Keratinocyte (primary cell): Measurements from ENCODE around the gene TEAD4. TPM values are rescaled to one million over a fixed set of nuclear protein-coding genes. Genes with fewer than 3 reads are reported as not detected.

ENCODE experiments used
- DNase-seq: peaks from one replicate; pipeline ENCODE4 v3.0.0-alpha.2; 2011; ENCODE audit warnings: low read depth, missing footprints, low spot score
- FAIRE-seq: peaks from 2 replicates; lab custom pipeline; 2011; peaks lifted over from hg19 to GRCh38; lab: Jason Lieb, UNC
- H2AFZ ChIP-seq: 2 replicates; pipeline ENCODE4 v1.6.0; 2012; ENCODE audit warnings: low read length, control low read depth, inconsistent platforms; ENCODE audit not compliant: control insufficient read depth
- H3K27ac ChIP-seq: 2 replicates; pipeline ENCODE4 v1.5.1; 2011; ENCODE audit warnings: low read length; ENCODE audit not compliant: control insufficient read depth, insufficient read depth
- H3K27me3 ChIP-seq: 3 replicates; pipeline ENCODE4 v1.6.0; 2011; ENCODE audit warnings: low read length; ENCODE audit not compliant: control insufficient read depth, insufficient read depth; ENCODE audit errors: extremely low read depth
- H3K36me3 ChIP-seq, 2 experiments: 2 replicates in 1 of 2; 3 replicates in 1 of 2; pipeline ENCODE4 v1.5.1; 2011; ENCODE audit warnings: low read length in 2 of 2, mild to moderate bottlenecking in 1 of 2; ENCODE audit not compliant: control insufficient read depth in 2 of 2, insufficient read depth in 2 of 2; ENCODE audit errors: extremely low read depth in 1 of 2
- H3K4me1 ChIP-seq: 3 replicates; pipeline ENCODE4 v1.5.1; 2011; ENCODE audit warnings: low read length; ENCODE audit not compliant: control insufficient read depth, insufficient read depth; ENCODE audit errors: extremely low read depth
- H3K4me2 ChIP-seq: 3 replicates; pipeline ENCODE4 v1.6.0; 2011; ENCODE audit warnings: low read depth, low read length; ENCODE audit not compliant: control insufficient read depth, insufficient read depth; ENCODE audit errors: extremely low read depth
- H3K4me3 ChIP-seq, 3 experiments: fragments of 200-600 bp in 1 of 3; sonication (generic) in 1 of 3; 2 replicates in 2 of 3; 3 replicates in 1 of 3; pipeline ENCODE4 v1.5.1; 2011 to 2016; ENCODE audit warnings: low read length in 3 of 3, mild to moderate bottlenecking in 3 of 3, control low read depth in 2 of 3, inconsistent platforms in 1 of 3, low read depth in 1 of 3, mixed read lengths in 1 of 3, mixed run types in 1 of 3, moderate library complexity in 1 of 3; ENCODE audit not compliant: control insufficient read depth in 2 of 3, insufficient read depth in 2 of 3; ENCODE audit errors: extremely low read depth in 1 of 3
- H3K79me2 ChIP-seq: 2 replicates; pipeline ENCODE4 v1.6.0; 2012; ENCODE audit warnings: low read length; ENCODE audit not compliant: control insufficient read depth, insufficient read depth
- H3K9ac ChIP-seq: 3 replicates; pipeline ENCODE4 v1.6.0; 2011; ENCODE audit warnings: low read length; ENCODE audit not compliant: control insufficient read depth, insufficient read depth; ENCODE audit errors: extremely low read depth
- H3K9me1 ChIP-seq: 3 replicates; pipeline ENCODE4 v1.6.0; 2011; ENCODE audit warnings: low read length; ENCODE audit not compliant: control insufficient read depth, insufficient read depth; ENCODE audit errors: extremely low read depth
- H3K9me3 ChIP-seq: 2 replicates; pipeline ENCODE4 v1.5.1; 2012; ENCODE audit warnings: low read depth, low read length; ENCODE audit not compliant: control insufficient read depth
- H4K20me1 ChIP-seq: 3 replicates; pipeline ENCODE4 v1.6.0; 2011; ENCODE audit warnings: low read length; ENCODE audit not compliant: control insufficient read depth, insufficient read depth; ENCODE audit errors: extremely low read depth
- EZH2 ChIP-seq: IDR thresholded peaks from one replicate; pipeline ENCODE4 v1.6.1; 2012; ENCODE audit warnings: inconsistent platforms, mild to moderate bottlenecking, low read length, moderate library complexity
- dilution Hi-C: fragments of 300-500 bp; cut with MboI; formaldehyde crosslinking; loops from one replicate; pipeline ENCODE4 v1.7.0; 2020; ENCODE audit warnings: low sequenced_read_pairs; ENCODE audit not compliant: extremely low pct_ligation_motif_present
- polyA plus RNA-seq, 5 experiments: library from polyadenylated mRNA; depleted of rRNA in 3 of 5; stranded (reverse) in 3 of 5; stranded (forward) in 1 of 5; unstranded in 1 of 5; fragments of >200 nt; gene quantifications; 1 replicate in 1 of 5; 2 replicates in 3 of 5; 3 replicates in 1 of 5; pipeline versions ENCODE4 v1.2.1 to v1.2.3, GENCODE V29; 2011 to 2012; ENCODE audit warnings: missing spikeins in 2 of 5, low read depth in 1 of 5, low replicate concordance in 1 of 5
- TF ChIP-seq, protein P1 (sequence below), 3 experiments: IDR thresholded peaks in 1 of 3; conservative IDR thresholded peaks in 1 of 3; optimal IDR thresholded peaks in 1 of 3; 2 replicates in 2 of 3; 3 replicates in 1 of 3; pipeline versions ENCODE3 to v1.5.1; 2011; ENCODE audit warnings: low read length in 3 of 3, mild to moderate bottlenecking in 3 of 3, moderate library complexity in 2 of 3, control low read depth in 1 of 3, inconsistent platforms in 1 of 3; ENCODE audit not compliant: insufficient read depth in 2 of 3; ENCODE audit errors: extremely low read depth in 1 of 3

Gene TEAD4
- polyA plus RNA-seq, 1 donor (not counting 4 experiments of a cell fraction or from before 2014, with no cell fraction given): 8.1 TPM

DNA sequence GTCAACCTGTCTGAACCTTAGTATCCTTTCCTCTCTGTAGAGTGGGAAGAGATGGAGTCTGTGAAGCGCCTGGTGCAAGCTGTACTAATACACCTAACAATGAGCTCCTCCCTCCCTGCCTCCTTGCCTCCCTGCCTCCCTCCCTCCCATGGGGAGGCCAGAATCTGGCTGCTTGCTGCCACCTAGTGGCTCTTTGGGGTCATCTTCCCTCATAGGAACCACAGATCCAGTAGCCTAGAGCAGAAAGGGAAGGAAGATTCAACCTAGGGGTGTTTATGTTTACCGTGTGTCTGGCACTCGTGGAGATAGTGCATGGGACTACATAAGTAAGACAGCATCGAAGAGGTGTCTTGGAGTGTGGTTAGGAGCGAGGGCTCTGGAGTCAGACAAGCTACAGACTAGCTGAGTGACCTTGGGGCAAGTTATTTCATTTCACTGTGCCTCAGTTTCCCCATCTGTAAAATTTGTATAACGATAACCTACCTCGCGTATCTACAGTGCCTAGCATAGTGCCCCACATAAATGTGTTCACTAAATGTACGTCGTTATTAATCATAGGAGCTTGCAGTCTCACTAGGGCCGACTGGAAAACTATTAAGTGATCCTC is 82.5 kb downstream of the TEAD4 start:
- no peaks in the 10 kb centered on the region for H3K27me3 ChIP-seq
- peak; percentile 40 for DNase-seq
- H3K4me3 ChIP-seq: no peak overlapping the region
- H4K20me1 ChIP-seq: no peaks in the 10 kb centered on the region
- TF ChIP-seq, protein P1, sequence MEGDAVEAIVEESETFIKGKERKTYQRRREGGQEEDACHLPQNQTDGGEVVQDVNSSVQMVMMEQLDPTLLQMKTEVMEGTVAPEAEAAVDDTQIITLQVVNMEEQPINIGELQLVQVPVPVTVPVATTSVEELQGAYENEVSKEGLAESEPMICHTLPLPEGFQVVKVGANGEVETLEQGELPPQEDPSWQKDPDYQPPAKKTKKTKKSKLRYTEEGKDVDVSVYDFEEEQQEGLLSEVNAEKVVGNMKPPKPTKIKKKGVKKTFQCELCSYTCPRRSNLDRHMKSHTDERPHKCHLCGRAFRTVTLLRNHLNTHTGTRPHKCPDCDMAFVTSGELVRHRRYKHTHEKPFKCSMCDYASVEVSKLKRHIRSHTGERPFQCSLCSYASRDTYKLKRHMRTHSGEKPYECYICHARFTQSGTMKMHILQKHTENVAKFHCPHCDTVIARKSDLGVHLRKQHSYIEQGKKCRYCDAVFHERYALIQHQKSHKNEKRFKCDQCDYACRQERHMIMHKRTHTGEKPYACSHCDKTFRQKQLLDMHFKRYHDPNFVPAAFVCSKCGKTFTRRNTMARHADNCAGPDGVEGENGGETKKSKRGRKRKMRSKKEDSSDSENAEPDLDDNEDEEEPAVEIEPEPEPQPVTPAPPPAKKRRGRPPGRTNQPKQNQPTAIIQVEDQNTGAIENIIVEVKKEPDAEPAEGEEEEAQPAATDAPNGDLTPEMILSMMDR (optimal IDR thresholded peaks at IDR 0.05 in 1 of 3, IDR thresholded peaks at IDR 0.05 in 1 of 3, conservative IDR thresholded peaks at IDR 0.05 in 1 of 3; ENCODE audit: extremely low read depth in 1 of 3, insufficient read depth in 2 of 3, low read length in 3 of 3): peak; percentile 50 to 73 (median 67)
- no peak for TF ChIP-seq EZH2
- H3K27ac ChIP-seq: no peak overlapping the region
- dilution Hi-C loops: no loop called here
- no peaks in the 10 kb centered on the region for H3K9me1 ChIP-seq
- no peaks in the 10 kb centered on the region for H3K79me2 ChIP-seq
- no peaks in the 10 kb centered on the region for H3K9me3 ChIP-seq
- peaks cover 1 to 5% of the 10 kb centered on the region in 2 experiments for H3K36me3 ChIP-seq
- H2AFZ ChIP-seq: no peak overlapping the region
- H3K9ac ChIP-seq: no peak overlapping the region
- FAIRE-seq: peak; percentile 75
- H3K4me1 ChIP-seq: peaks cover 6% of the 10 kb centered on the region
- H3K4me2 ChIP-seq: no peak overlapping the region

DNA sequence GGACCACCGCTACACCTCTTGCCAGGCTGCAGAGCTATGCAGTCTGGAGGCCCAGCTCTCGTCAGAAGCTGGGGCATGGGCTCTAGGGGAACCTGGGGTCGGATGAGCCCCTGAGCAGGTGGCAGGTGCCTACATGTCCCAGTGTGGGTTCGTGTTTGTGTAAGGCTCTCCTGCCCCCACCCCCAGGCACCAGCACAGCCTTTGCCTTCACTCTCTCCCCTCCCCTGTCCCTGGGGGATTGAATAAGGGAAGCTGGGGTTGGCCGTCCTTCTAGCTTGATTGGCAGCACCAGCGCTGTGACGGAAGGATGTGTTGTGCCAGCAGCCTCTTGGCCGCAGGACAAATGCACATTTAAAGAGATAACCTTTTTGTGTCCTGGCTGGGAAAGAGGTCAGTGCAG is 83.2 kb downstream of the TEAD4 start:
- Histone ChIP-seq H3K79me2 (no peaks in the 10 kb centered on the region), H3K36me3 (peaks cover 1 to 5% of the 10 kb centered on the region in 2 experiments), H3K9ac (no peak overlapping the region), H4K20me1 (no peaks in the 10 kb centered on the region), H3K9me3 (no peaks in the 10 kb centered on the region), H3K4me3 (no peak overlapping the region), H3K27me3 (no peaks in the 10 kb centered on the region), H2AFZ (no peak overlapping the region), H3K4me1 (peaks cover 10% of the 10 kb centered on the region), H3K9me1 (no peaks in the 10 kb centered on the region), H3K4me2 (no peak overlapping the region), H3K27ac (no peak overlapping the region)
- no peak for FAIRE-seq
- no peak for DNase-seq
- dilution Hi-C loops: no loop called here
- TF ChIP-seq EZH2: no peak
- TF ChIP-seq, protein P1 (optimal IDR thresholded peaks at IDR 0.05 in 1 of 3, IDR thresholded peaks at IDR 0.05 in 1 of 3, conservative IDR thresholded peaks at IDR 0.05 in 1 of 3; ENCODE audit: extremely low read depth in 1 of 3, insufficient read depth in 2 of 3, low read length in 3 of 3): no peak
